OCI-LY7 (cell line): ENCODE results near the gene FOXE3. TPM values are rescaled to one million over a fixed set of nuclear protein-coding genes. Genes with fewer than 3 reads are reported as not detected.

Source experiments
- BruUV-seq: library from RNA; stranded (reverse); fragments of 400-500 nt; replicated peaks from 2 replicates; lab custom pipeline; 2021; lab: Mats Ljungman, UMichigan
- CTCF ChIA-PET: fragments of 300-600 bp; sonication (Branson Sonifier 250); formaldehyde crosslinking; loops from one replicate; lab custom pipeline; 2022; ENCODE audit warnings: antibody characterized with exemption; ENCODE audit not compliant: unreplicated experiment; lab: Charles Lee
- POLR2A ChIA-PET: fragments of 300-600 bp; sonication (Branson Sonifier 250); formaldehyde crosslinking; loops from one replicate; lab custom pipeline; 2022; ENCODE audit warnings: antibody characterized with exemption; lab: Charles Lee
- DNase-seq: peaks from one replicate; pipeline ENCODE4 v3.0.0-alpha.2; 2015; ENCODE audit warnings: low spot score
- H2AFZ ChIP-seq: fragments of 200-600 bp; sonication (generic), shearing (Covaris generic); 2 replicates; pipeline ENCODE4 v1.6.1; 2014; ENCODE audit warnings: mild to moderate bottlenecking, antibody characterized with exemption, low read length, moderate library complexity
- H3K27ac ChIP-seq: fragments of 200-600 bp; sonication (generic); 2 replicates; pipeline ENCODE4 v1.5.1; 2014; ENCODE audit warnings: mixed run types, low read depth, mild to moderate bottlenecking, moderate library complexity, low read length, inconsistent platforms; ENCODE audit not compliant: poor library complexity, severe bottlenecking
- H3K36me3 ChIP-seq: fragments of 200-600 bp; sonication (generic); 2 replicates; pipeline ENCODE4 v1.6.1; 2014; ENCODE audit warnings: mild to moderate bottlenecking, antibody characterized with exemption, low read length, moderate library complexity, mixed read lengths; ENCODE audit not compliant: insufficient read depth
- H3K4me1 ChIP-seq: fragments of 200-600 bp; sonication (generic); 2 replicates; pipeline ENCODE4 v1.5.1; 2014; ENCODE audit warnings: mild to moderate bottlenecking, low read length; ENCODE audit not compliant: insufficient read depth, poor library complexity, severe bottlenecking
- H3K4me2 ChIP-seq: fragments of 200-600 bp; sonication (generic); 2 replicates; pipeline ENCODE4 v1.6.1; 2014; ENCODE audit warnings: mild to moderate bottlenecking, low read length
- H3K4me3 ChIP-seq: fragments of 200-600 bp; sonication (generic); 2 replicates; pipeline ENCODE4 v1.5.1; 2014; ENCODE audit warnings: mild to moderate bottlenecking, low read depth, low read length; ENCODE audit not compliant: poor library complexity, severe bottlenecking
- H3K79me2 ChIP-seq: fragments of 200-600 bp; sonication (generic); 2 replicates; pipeline ENCODE4 v1.6.1; 2016; ENCODE audit warnings: low read depth, mild to moderate bottlenecking, low read length, moderate library complexity, mixed read lengths; ENCODE audit not compliant: insufficient read depth
- H3K9me2 ChIP-seq: fragments of 200-600 bp; sonication (generic); 2 replicates; pipeline ENCODE4 v1.6.1; 2016; ENCODE audit warnings: mild to moderate bottlenecking, low read length, mixed read lengths; ENCODE audit not compliant: insufficient read depth
- H3K9me3 ChIP-seq: fragments of 200-600 bp; sonication (generic); 2 replicates; pipeline ENCODE4 v1.6.1; 2014; ENCODE audit warnings: mild to moderate bottlenecking, mixed run types, low read length, mixed read lengths
- H4K20me1 ChIP-seq: fragments of 200-600 bp; sonication (generic); 2 replicates; pipeline ENCODE4 v1.6.1; 2014; ENCODE audit warnings: mild to moderate bottlenecking, antibody characterized with exemption, low read length, moderate library complexity, mixed read lengths; ENCODE audit not compliant: insufficient read depth
- EZH2phosphoT487 ChIP-seq: fragments of 200-600 bp; sonication (generic); IDR thresholded peaks from 2 replicates; pipeline ENCODE4 v1.6.1; 2018; ENCODE audit warnings: low read depth, borderline replicate concordance, mild to moderate bottlenecking, mixed run types, antibody characterized with exemption, low read length, moderate library complexity, mixed read lengths
- intact Hi-C: fragments of 100-400 bp; cut with micrococcal nuclease; formaldehyde crosslinking; loops from one replicate; pipeline ENCODE4 v1.10.0; 2022; ENCODE audit not compliant: unreplicated experiment
- total RNA-seq, 2 experiments: library from RNA; depleted of rRNA in 1 of 2; stranded (reverse); fragments of >200 nt in 1 of 2; shearing (Covaris generic) in 1 of 2; gene quantifications; 2 replicates each; pipeline ENCODE4 v1.2.3, GENCODE V29; 2014 to 2022
- TF ChIP-seq, protein P1 (sequence below): fragments of 200-600 bp; sonication (generic); conservative IDR thresholded peaks from 2 replicates; pipeline ENCODE4 v1.5.1; 2014; ENCODE audit warnings: mild to moderate bottlenecking, antibody characterized with exemption, low read length, moderate library complexity, mixed read lengths

FOXE3 gene
- total RNA-seq, 2 experiments from 2014 or later = not detected

DNA sequence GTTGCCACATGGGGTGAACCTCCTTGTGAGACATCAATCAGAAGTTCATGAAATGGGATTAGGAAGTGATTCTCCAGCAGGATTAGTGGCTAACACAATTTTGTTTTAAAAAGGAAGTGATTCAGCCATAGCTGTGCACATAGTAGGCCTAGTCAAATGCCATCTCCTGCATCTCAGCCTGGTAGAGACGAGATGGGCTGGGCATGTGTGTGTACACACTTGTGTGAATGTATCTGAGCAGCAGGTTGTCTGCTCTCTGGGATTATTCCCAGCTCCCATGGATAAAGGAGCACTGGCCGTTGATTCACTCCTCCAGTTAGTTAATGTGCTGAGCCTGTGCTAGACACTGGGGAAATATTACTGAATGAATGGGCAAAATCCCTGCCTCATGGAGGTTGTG lies 2.0 kb downstream of the FOXE3 start:
- H2AFZ ChIP-seq = no peak overlapping the region
- no TSS peak for BruUV-seq
- H3K4me2 ChIP-seq = no peak overlapping the region
- no peaks in the 10 kb centered on the region for H3K9me3 ChIP-seq
- no peak overlapping the region for H3K27ac ChIP-seq
- ChIA-PET CTCF (no interaction called here), POLR2A (interaction anchor here (1.7 kb wide), 1 partner anchor 18 kb away, joined by 3 read pairs; no protein-coding TSS in a partner anchor)
- no peaks in the 10 kb centered on the region for H3K9me2 ChIP-seq
- no peaks in the 10 kb centered on the region for H3K36me3 ChIP-seq
- no peaks in the 10 kb centered on the region for H3K79me2 ChIP-seq
- no peak overlapping the region for H3K4me3 ChIP-seq
- no peak for DNase-seq
- H4K20me1 ChIP-seq = no peaks in the 10 kb centered on the region
- intact Hi-C loops = no loop called here
- H3K4me1 ChIP-seq = no peaks in the 10 kb centered on the region
- no peak for TF ChIP-seq EZH2phosphoT487

DNA sequence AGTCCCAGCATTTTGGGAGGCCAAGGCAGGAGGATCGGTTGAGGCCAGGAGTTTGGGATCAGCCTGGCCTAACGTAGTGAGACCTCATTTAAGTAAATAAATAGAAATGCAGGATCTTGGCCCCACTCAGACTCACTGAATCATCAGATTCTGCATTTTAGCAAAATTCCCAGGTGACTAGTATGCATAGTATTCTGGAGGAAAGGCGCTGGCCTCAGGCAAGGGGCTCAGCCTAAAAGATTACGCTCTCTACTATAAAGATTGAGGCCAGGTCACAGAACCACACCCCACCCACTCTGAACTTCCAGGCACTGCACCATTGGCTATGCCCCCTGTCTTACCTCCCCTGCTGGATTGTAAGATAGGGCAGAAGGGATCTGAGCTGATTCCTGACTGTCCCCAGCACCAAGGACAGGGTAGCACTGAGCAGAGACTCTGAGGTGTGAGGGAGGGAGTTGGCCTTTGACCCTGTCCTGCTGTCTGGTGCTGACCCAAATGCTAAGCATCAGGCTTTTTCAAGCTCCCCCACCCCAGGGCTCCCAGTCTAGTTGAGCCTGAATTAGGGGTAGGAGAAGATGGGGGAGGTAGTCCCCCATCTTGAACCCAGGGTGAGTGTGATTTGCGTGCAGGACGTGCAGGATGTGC lies 2.7 kb downstream of the FOXE3 start:
- Histone ChIP-seq H3K79me2 (no peaks in the 10 kb centered on the region), H3K27ac (no peak overlapping the region), H3K4me1 (no peaks in the 10 kb centered on the region), H2AFZ (no peak overlapping the region), H3K9me2 (no peaks in the 10 kb centered on the region), H3K4me3 (no peak overlapping the region), H3K36me3 (no peaks in the 10 kb centered on the region), H3K9me3 (no peaks in the 10 kb centered on the region), H3K4me2 (no peak overlapping the region), H4K20me1 (no peaks in the 10 kb centered on the region)
- no peak for DNase-seq
- no TSS peak for BruUV-seq
- intact Hi-C loops = no loop called here
- ChIA-PET POLR2A (interaction anchor here (1.7 kb wide), 1 partner anchor 18 kb away, joined by 3 read pairs; no protein-coding TSS in a partner anchor), CTCF (no interaction called here)
- TF ChIP-seq EZH2phosphoT487 = no peak
- TF ChIP-seq, protein P1, sequence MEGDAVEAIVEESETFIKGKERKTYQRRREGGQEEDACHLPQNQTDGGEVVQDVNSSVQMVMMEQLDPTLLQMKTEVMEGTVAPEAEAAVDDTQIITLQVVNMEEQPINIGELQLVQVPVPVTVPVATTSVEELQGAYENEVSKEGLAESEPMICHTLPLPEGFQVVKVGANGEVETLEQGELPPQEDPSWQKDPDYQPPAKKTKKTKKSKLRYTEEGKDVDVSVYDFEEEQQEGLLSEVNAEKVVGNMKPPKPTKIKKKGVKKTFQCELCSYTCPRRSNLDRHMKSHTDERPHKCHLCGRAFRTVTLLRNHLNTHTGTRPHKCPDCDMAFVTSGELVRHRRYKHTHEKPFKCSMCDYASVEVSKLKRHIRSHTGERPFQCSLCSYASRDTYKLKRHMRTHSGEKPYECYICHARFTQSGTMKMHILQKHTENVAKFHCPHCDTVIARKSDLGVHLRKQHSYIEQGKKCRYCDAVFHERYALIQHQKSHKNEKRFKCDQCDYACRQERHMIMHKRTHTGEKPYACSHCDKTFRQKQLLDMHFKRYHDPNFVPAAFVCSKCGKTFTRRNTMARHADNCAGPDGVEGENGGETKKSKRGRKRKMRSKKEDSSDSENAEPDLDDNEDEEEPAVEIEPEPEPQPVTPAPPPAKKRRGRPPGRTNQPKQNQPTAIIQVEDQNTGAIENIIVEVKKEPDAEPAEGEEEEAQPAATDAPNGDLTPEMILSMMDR = no peak

DNA sequence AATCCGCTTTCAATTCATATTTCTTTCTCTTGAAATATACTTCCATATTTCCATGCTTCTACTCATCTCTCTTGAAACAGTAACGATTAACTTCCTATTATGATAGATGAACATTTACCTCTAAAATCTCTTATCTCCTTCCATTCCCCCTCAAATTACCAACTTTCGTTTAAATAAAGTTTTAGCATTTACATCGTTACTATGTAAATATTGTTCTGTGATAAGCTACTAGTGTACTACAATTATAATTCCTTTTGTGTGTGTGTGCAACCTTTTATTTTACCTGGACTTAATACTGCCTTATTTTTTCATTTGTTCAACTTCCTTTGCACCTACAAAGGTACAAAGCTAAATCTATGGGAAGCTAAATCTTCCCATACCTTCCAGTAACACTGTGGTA lies 4.5 kb downstream of the FOXE3 start:
- H4K20me1 ChIP-seq = no peaks in the 10 kb centered on the region
- no peaks in the 10 kb centered on the region for H3K36me3 ChIP-seq
- intact Hi-C loops = no loop called here
- H3K9me3 ChIP-seq = no peaks in the 10 kb centered on the region
- TF ChIP-seq, protein P1 = no peak
- no peak for TF ChIP-seq EZH2phosphoT487
- no peak overlapping the region for H3K4me3 ChIP-seq
- no peaks in the 10 kb centered on the region for H3K79me2 ChIP-seq
- H3K9me2 ChIP-seq = no peaks in the 10 kb centered on the region
- no peak overlapping the region for H2AFZ ChIP-seq
- ChIA-PET CTCF (no interaction called here), POLR2A (no interaction called here)
- no TSS peak for BruUV-seq
- H3K27ac ChIP-seq = no peak overlapping the region
- H3K4me2 ChIP-seq = no peak overlapping the region
- no peaks in the 10 kb centered on the region for H3K4me1 ChIP-seq
- no peak for DNase-seq
